ENCODE data around the gene GBP3.
"Not testable (repeated sequence)": the region's sequence is repeated elsewhere in the genome, so short reads cannot be mapped to it uniquely, and the experiment has no call there.

The GBP3 gene

GRCh38 chr1:88979054-88979748 lies 43.5 kb downstream of the GBP3 start:
- DNase-seq (ENCODE audit: low read depth in 2 of 2): no peak

GRCh38 chr1:88976235-88976634 lies 46.4 kb downstream of the GBP3 start:
- no peak for DNase-seq (ENCODE audit: low read depth in 2 of 2)

- not testable (repeated sequence) for DNase-seq (ENCODE audit: low read depth in 2 of 2)
Observed at GRCh38 chr1:88974616-88975172, 48.0 kb downstream of the GBP3 start.

- DNase-seq (ENCODE audit: low read depth in 2 of 2): no peak
Observed at GRCh38 chr1:88973520-88974137, 49.0 kb downstream of the GBP3 start.

- no peak for DNase-seq (ENCODE audit: low read depth in 2 of 2)
Observed at GRCh38 chr1:88961647-88962275, 60.9 kb downstream of the GBP3 start.

DNA sequence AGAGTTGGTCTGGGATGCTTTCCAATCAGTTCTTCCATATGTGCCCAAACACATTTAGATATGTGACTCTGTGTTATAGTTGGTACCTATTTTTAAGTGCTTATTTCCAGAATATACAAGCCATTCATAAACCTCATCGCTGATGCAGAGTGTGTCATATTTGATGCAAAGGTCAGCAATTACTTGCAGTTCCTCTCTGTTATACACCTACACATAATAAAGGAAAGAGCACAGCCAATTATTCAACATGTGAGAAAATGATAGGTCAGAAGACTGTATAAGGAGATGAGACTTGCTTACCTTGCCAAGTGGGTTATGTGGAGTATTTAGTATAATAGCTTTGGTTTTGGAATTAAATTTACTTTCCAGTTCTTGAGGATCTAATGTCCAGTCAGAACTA lies 61.6 kb downstream of the GBP3 start:
- DNase-seq (ENCODE audit: low read depth in 2 of 2): no peak

All from activated CD8-positive, alpha-beta memory T cell treated with anti-CD3 and anti-CD28 coated beads for 4 hours (primary cell).